ENCODE results near the gene MORF4L1.
"Not testable (repeated sequence)": the region's sequence is repeated elsewhere in the genome, so short reads cannot be mapped to it uniquely, and the experiment has no call there.

MORF4L1 gene

GRCh38 chr15:78900819-78901533 lies 28.3 kb downstream of the MORF4L1 start:
- DNase-seq (ENCODE audit: low read depth in 2 of 3, low spot score in 2 of 3): not testable (repeated sequence)

- DNase-seq (ENCODE audit: low read depth in 2 of 3, low spot score in 2 of 3): not testable (repeated sequence)
Observed at GRCh38 chr15:78902281-78903032, 29.8 kb downstream of the MORF4L1 start.

DNA sequence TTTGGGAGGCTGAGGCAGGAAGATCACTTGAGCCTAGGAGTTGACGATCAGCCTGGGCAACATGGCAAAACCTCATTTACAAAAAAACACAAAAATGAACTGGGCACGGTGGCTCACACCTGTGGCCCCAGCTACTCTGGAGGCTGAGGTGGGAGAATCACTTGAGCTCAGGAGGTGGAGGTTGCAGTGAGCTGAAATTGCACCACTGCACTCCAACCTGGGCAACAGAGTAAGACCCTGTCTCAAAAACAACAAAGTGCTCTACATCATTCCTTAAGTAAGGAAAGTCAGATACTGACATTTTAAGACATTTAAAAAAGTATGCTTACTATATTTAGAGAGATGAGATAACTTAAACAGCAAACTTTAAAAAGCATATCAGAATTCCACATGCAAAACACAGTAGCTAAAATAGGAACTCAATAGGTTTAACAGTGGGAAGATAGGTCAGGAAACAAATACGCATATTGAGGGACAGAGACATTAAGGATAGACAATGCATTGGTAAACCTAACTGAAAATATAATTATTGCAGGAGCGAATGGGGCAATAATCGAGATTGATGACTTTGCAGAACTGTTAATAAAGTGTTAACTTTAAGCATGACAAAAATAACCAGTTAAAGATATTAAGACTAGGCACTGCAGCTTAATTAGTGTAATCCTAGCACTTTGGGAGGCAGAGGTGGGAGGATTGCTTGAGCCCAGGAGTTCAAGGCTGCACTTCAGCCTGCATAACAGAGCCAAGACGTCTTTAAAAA lies 32.1 kb downstream of the MORF4L1 start:
- DNase-seq (ENCODE audit: low read depth in 2 of 3, low spot score in 2 of 3): no peak

DNA sequence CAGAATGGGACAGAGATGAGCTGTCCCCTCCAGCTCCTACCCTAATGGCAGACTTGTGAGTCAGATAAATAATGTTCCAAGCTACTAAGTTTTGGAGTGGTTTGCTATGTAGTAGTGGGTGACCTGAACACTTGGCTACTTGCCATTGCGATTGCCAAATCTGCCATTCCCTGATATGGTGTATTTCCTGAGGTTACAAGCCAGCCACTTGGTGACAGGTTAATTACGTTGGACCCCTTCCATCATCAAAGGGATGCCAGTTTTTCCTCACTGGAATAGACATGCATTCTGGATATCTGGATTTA lies 33.6 kb downstream of the MORF4L1 start:
- no peak for DNase-seq (ENCODE audit: low read depth in 2 of 3, low spot score in 2 of 3)

DNA sequence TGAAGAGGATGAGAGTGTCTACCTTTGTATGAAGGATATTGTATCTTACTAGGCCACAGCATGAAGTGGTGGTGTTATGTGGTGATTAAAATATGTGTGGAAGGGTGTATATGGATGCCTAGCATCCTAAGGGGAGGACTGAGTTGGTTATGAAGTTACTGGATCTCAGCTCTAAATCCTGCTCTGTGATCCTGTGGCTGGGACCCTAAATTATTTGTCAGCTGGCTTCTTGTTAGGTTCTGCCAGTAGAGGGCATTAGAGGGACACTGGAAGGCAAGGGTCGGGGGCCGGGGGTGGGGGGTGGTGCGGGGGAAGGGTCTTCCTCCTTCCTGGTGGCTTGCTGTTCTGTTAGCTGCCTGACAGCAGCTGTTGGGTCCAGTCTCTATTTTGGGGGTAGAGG lies 34.9 kb downstream of the MORF4L1 start:
- DNase-seq (ENCODE audit: low read depth in 2 of 3, low spot score in 2 of 3): no peak

DNA sequence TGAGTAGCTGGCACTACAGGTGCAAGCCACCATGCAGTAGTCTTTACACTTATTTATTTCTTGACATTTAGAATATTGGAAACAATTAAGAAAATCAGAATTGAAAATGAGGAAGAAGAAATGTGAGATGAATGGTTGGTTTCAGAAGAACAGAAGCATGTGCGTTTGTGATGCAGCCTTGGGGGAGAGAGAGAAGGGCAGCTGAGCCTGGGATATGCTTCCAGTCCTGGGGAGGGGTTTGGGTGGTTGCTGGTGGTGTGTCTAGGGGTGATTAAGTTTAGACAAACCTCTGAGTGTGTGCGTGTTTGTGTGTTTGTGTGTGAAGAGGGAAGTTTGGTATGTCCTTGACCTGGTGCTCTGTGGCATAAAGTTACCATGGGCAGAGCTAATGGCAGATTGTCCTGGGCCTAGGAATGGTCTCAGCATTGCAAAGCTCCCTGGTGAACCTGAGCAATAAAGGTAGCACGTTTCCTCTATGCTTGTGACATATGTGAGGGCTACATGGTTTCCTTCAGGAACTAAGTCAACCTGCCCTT lies 36.5 kb downstream of the MORF4L1 start:
- no peak for DNase-seq (ENCODE audit: low read depth in 2 of 3, low spot score in 2 of 3)

GRCh38 chr15:78909791-78910228 lies 37.1 kb downstream of the MORF4L1 start:
- no peak for DNase-seq (ENCODE audit: low read depth in 2 of 3, low spot score in 2 of 3)

DNA sequence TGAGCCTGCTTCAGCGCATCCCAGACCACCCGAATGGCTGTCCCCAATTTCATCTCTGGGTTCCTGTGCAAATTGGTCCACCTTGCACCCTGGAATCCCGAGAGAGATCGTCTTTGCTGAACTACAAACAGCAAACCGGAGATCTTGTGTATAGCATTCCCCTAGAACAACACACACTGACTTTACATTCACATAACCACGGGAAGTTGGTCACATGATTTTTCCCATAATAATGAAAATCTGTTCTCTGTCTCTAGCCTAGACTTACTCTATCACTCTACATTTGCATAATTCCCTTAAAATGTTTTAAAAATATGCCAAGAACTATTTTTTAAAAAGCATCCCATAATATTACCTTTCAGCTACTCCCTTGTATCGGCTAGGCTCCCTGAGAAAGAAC lies 37.6 kb downstream of the MORF4L1 start:
- no peak for DNase-seq (ENCODE audit: low read depth in 2 of 3, low spot score in 2 of 3)

DNA sequence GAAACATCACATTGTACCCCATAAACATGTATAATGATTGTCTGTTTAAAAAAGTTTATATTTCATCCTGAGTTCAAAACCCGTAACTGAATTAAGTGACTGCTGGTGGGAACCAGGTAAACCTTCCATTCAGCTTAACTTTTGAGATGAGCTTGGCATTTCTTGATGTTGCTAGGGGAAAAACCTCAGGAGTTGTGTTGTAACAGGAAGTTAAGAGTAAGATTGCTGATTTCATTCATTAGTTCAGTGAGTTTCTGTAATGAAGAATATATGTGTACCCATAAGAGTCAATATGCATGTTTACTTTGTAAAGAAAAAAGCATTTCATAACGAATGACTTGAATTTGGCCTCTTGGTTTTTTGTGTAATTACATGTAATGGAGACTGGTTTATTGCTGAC lies 39.6 kb downstream of the MORF4L1 start:
- no peak for DNase-seq (ENCODE audit: low read depth in 2 of 3, low spot score in 2 of 3)

GRCh38 chr15:78913012-78913411 lies 40.3 kb downstream of the MORF4L1 start:
- DNase-seq (ENCODE audit: low read depth in 2 of 3, low spot score in 2 of 3): no peak

DNA sequence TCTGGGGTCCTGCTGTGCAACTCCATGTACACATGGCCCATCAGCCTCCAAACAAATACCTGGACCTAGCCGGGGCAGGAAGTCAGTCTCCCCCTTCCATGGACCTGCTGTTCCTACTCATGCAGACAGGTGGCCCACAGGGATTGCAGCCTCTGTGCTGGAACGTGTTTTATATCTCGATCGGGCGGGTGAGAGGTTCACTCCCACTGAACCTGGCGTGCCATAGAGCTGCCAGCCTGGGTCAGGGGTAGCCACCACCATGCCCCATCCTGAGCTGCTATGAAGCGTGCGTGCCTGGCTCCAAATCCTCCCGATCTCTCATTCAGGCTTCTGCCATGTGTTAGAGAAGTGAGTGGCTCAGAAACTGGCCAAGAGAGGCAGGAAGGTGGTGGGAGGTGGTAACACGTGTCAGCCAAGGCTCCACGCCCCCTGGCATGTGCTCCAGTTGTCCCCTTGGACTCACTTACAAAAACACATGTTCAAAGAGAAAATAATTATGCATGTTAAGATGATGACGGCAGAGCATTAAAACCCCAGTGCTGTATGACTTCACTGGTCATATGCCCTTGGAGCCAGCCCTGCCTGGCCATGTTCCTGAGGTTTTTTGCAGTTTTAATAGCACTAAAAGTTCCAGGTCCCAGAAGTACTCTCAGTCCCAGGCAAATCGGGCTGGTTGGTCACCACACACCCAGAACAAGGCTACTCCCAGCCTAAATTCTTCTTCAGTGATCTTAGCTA lies 41.5 kb downstream of the MORF4L1 start:
- DNase-seq (ENCODE audit: low read depth in 2 of 3, low spot score in 2 of 3): no peak

DNA sequence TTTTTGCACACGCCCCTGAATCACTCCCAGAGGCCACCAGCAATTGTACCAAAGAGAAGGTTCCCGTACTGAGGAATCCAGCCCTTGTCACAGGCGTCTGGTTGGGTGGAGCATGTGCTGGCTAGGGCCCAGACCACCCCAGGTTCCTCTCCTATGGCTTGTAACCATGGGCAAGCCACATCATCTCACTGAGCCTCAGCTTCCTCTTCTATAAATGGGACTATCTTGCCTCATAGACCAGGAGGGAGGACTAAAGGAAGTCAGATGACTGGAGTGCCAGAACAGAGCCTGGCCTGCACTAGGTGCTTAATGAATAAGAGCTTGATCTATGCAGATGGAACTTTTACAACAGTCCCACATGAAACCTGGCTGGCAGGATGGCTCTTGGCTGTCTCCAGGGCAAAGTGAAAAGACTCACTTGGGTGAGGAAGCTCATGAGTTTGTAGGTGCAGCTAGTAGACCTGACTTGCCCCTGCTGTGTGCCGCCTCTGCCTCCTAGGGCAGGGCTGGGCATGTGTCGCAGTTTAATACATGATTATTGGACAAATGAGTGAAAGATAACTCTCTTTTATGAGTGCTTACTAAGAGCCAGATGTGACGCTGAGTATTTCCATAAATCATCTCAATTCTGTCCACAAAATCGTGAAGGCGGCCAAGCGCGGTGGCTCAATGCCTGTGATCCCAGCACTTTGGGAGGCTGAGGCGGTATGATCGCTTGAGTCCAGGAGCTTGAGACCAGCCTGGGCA lies 42.8 kb downstream of the MORF4L1 start:
- DNase-seq (ENCODE audit: low read depth in 2 of 3, low spot score in 2 of 3): no peak

DNA sequence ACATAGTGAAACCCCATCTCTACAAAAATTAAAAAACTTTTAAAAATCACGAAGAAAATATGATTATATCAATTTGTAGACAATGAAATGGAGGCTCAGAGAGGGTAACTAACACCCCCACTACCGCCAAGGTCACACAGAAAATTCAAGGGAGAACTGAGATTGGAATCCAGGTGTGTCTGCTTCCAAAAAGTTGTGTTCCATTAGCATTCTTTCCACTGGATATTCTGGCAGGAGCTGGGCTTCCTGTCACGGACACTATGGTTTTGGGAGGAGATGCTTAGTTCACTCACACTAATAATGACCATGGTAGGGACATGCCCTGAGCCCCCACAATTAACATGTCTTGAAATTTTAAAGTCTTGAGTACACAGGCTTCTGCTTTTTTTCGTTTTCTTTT lies 43.4 kb downstream of the MORF4L1 start:
- no peak for DNase-seq (ENCODE audit: low read depth in 2 of 3, low spot score in 2 of 3)

GRCh38 chr15:78917888-78918287 lies 45.2 kb downstream of the MORF4L1 start:
- DNase-seq (ENCODE audit: low read depth in 2 of 3, low spot score in 2 of 3): no peak

DNA sequence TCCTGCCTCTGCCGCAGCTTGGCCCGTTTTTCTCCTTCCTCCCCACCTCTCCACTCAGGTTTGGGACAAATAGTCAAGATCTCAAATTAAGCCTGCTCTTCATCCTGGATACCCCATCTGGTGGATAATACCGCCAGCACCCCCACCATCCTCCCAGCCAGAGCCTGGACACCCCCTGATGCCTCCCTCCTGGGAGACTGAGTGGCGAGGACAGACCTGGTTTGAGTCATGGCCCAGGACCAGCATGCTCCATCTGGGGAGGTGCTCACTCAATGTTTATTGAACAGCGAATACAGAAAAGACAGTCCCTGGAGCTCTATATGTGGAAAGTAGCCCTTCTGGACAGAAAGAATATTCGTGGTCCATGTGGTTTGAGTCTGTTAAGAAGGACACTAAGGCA lies 48.8 kb downstream of the MORF4L1 start:
- DNase-seq (ENCODE audit: low read depth in 2 of 3, low spot score in 2 of 3): no peak

- no peak for DNase-seq (ENCODE audit: low read depth in 2 of 3, low spot score in 2 of 3)
Observed at GRCh38 chr15:78921940-78922339, 49.2 kb downstream of the MORF4L1 start.

GRCh38 chr15:78922527-78922926 lies 49.8 kb downstream of the MORF4L1 start:
- DNase-seq (ENCODE audit: low read depth in 2 of 3, low spot score in 2 of 3): no peak

- DNase-seq (ENCODE audit: low read depth in 2 of 3, low spot score in 2 of 3): no peak
Observed at GRCh38 chr15:78923015-78923414, 50.3 kb downstream of the MORF4L1 start.

- DNase-seq (ENCODE audit: low read depth in 2 of 3, low spot score in 2 of 3): no peak
Observed at GRCh38 chr15:78923480-78924360, 51.0 kb downstream of the MORF4L1 start.

Data from activated CD8-positive, alpha-beta memory T cell treated with anti-CD3 and anti-CD28 coated beads for 48 hours (primary cell).